Stimulated activated naive B cell treated with anti-CD40 and anti-IgM and Interleukin-4, amounts not matched to agents 10 μg/mL and 1 μg/mL and 100 μg/mL, for 72 hours (primary cell): Measurements from ENCODE around the gene CACNA1C.
"Not testable (repeated sequence)": the region's sequence is repeated elsewhere in the genome, so short reads cannot be mapped to it uniquely, and the experiment has no call there.

ENCODE experiments used
- ATAC-seq, 2 donors: fragments of 150-1000 bp; cut with Tn5 transposase; replicated peaks; 2 replicates each; pipeline ENCODE4 v1.10.0; 2021; ENCODE audit warnings: moderate library complexity in 1 of 2
- DNase-seq: peaks from one replicate; pipeline ENCODE4 v3.0.0; 2021
- H3K27ac Mint-ChIP-seq: one replicate; pipeline ENCODE4 v1.8.0; 2022; ENCODE audit warnings: mild to moderate bottlenecking, mixed read lengths
- H3K27me3 Mint-ChIP-seq, 2 donors: one replicate each; pipeline ENCODE4 v1.8.0; 2022; ENCODE audit warnings: mixed read lengths in 2 of 2
- H3K36me3 Mint-ChIP-seq, 2 donors: one replicate each; pipeline ENCODE4 v1.8.0; 2022; ENCODE audit warnings: mixed read lengths in 2 of 2, mild to moderate bottlenecking in 1 of 2
- H3K4me1 Mint-ChIP-seq, 2 donors: one replicate each; pipeline ENCODE4 v1.8.0; 2022; ENCODE audit warnings: mixed read lengths in 2 of 2, mild to moderate bottlenecking in 1 of 2
- H3K4me3 Mint-ChIP-seq, 2 donors: one replicate each; pipeline ENCODE4 v1.8.0; 2022; ENCODE audit warnings: mild to moderate bottlenecking in 2 of 2, mixed read lengths in 2 of 2, moderate library complexity in 1 of 2
- H3K9me3 Mint-ChIP-seq, 2 donors: one replicate each; pipeline ENCODE4 v1.8.0; 2022; ENCODE audit warnings: mixed read lengths in 2 of 2, mild to moderate bottlenecking in 1 of 2

Gene CACNA1C

GRCh38 chr12:2242216-2242615 is 189.4 kb downstream of the CACNA1C start:
- Mint-ChIP-seq H3K36me3 (no peaks in the 10 kb centered on the region), H3K4me3 (no peak overlapping the region), H3K4me1 (peaks cover 2% of the 10 kb centered on the region in 2 donors), H3K9me3 (no peaks in the 10 kb centered on the region), H3K27me3 (peaks cover 1 to 11% of the 10 kb centered on the region in 2 donors), H3K27ac (no peak overlapping the region)
- ATAC-seq = no peak
- no peak for DNase-seq

DNA sequence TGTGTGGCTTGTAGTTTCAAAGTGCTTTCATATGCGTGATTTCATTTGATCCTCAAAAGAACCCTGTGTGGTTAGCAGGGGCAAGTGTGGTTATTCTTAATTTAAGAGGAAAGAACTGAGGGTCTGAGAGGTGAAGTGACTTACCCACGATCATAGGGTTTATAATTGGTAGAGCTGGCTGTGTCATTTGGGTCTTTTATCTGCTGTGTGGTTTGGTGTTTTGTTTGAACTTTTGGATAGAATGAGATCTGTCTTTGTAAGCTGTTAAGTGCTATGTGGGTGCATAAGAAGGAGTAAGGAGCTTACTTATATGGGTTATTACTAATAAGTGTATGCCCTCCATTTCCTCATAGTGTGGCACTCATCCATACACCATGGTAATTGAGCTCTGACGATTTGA is 190.0 kb downstream of the CACNA1C start:
- H3K4me1 Mint-ChIP-seq = peaks cover 4 to 8% of the 10 kb centered on the region in 2 donors
- no peaks in the 10 kb centered on the region for H3K36me3 Mint-ChIP-seq
- no peak overlapping the region for H3K27ac Mint-ChIP-seq
- peaks cover 0 to 11% of the 10 kb centered on the region in 2 donors for H3K27me3 Mint-ChIP-seq
- H3K9me3 Mint-ChIP-seq = no peaks in the 10 kb centered on the region
- no peak overlapping the region for H3K4me3 Mint-ChIP-seq
- DNase-seq (no peak), ATAC-seq (peak in 1 of 2 donors; percentile 14)

- H3K27me3 Mint-ChIP-seq = peaks cover 0 to 11% of the 10 kb centered on the region in 2 donors
- H3K27ac Mint-ChIP-seq = no peak overlapping the region
- DNase-seq (no peak), ATAC-seq (peak in 1 of 2 donors; percentile 41)
- no peaks in the 10 kb centered on the region for H3K36me3 Mint-ChIP-seq
- peaks cover 7 to 8% of the 10 kb centered on the region in 2 donors for H3K4me1 Mint-ChIP-seq
- no peak overlapping the region for H3K4me3 Mint-ChIP-seq
- no peaks in the 10 kb centered on the region for H3K9me3 Mint-ChIP-seq
Measured at GRCh38 chr12:2243275-2243674, 190.5 kb downstream of the CACNA1C start.

DNA sequence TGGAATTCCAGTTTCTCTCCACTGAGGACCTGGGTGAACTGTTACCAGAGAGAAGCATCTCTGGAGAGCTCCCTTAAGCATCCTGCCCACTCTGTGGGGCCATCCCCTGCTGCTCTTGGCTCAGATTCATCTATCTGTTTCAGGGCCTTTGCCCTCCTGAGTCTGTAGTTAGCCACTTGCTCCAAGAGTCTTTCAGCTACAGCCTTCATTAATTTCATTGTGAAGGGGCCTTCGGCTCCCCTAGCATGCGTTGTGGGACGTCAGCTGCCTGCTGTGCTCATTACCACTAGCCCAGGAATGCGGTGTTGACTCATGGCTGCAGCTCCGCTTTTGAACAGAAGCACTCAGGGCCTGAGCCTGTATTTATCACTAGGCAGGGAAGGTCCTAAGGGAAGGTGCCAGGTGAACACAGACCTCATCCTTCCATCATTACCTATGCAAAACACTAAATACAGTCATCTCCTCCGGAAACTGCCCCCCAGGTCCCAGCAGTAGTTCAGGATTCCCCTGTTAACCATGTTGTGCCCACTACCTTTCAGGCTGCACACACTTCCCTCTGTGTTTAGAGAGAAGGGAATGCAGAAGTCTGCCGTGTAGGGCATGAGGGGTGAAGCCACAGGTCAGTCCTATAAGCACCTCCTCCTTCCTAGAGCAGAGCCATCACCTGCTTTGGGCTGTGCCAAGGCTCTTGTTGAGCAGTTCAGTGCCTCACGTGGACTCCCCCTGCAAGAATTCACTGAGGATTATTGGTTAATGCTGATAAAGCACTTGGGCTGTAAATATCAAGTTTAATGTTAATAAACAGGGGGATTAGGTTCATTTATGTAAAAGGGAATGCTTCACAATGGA is 191.4 kb downstream of the CACNA1C start:
- Mint-ChIP-seq H3K36me3 (no peaks in the 10 kb centered on the region), H3K9me3 (no peaks in the 10 kb centered on the region), H3K4me3 (no peak overlapping the region), H3K27me3 (peaks cover 0 to 11% of the 10 kb centered on the region in 2 donors), H3K4me1 (peaks cover 8 to 13% of the 10 kb centered on the region in 2 donors), H3K27ac (no peak overlapping the region)
- no peak for DNase-seq
- ATAC-seq = no peak

- no peak overlapping the region for H3K27ac Mint-ChIP-seq
- ATAC-seq = no peak
- H3K9me3 Mint-ChIP-seq = no peaks in the 10 kb centered on the region
- no peak overlapping the region for H3K4me3 Mint-ChIP-seq
- DNase-seq = no peak
- H3K36me3 Mint-ChIP-seq = no peaks in the 10 kb centered on the region
- peaks cover 8 to 13% of the 10 kb centered on the region in 2 donors for H3K4me1 Mint-ChIP-seq
- H3K27me3 Mint-ChIP-seq = peaks cover 3 to 8% of the 10 kb centered on the region in 2 donors
Measured at GRCh38 chr12:2246358-2246757, 193.6 kb downstream of the CACNA1C start.

DNA sequence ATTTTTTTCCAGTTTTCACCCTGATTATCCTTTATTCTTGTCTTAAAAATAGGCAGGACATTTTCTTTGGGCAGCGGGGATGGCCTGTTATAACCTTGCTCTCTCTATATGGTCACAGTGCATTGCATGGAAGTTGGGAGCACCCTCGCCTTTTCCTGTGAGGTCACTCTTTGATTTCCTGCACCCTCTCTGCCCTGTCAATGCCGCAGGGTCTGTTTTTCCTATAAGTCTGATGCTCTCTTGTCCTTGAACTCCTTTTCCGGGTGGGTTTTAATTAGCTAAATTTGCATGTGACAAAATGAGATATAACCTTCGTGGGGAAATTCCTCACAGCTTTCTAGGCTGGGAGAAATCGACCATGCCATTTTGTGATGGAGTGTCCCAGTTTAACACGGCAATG is 194.3 kb downstream of the CACNA1C start:
- no peak for DNase-seq
- no peaks in the 10 kb centered on the region for H3K36me3 Mint-ChIP-seq
- H3K27ac Mint-ChIP-seq = no peak overlapping the region
- ATAC-seq = no peak
- H3K27me3 Mint-ChIP-seq = peaks cover under 1 to 3% of the 10 kb centered on the region in 2 donors
- H3K9me3 Mint-ChIP-seq = no peaks in the 10 kb centered on the region
- no peak overlapping the region for H3K4me3 Mint-ChIP-seq
- H3K4me1 Mint-ChIP-seq = peaks cover 8 to 13% of the 10 kb centered on the region in 2 donors

DNA sequence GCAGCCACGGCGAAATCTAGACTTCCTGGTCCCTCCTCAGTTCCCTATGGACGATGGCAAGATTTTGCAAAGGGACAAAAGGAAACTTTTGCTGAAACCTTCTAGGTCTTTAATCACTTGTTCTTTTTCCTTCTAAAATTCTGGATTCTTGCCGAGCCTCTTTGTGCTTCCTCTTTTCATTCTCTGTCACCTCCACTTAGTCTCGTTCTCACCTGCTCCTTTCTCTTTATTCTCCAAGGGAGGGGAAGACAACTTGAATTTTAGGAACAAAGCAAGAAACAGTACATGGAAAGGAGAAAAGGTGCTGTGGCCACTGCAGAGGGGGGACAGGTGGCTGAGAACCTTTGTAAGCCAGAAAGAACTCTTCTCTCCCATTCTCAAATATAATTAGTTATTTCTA is 194.8 kb downstream of the CACNA1C start:
- H3K27ac Mint-ChIP-seq = no peak overlapping the region
- H3K36me3 Mint-ChIP-seq = no peaks in the 10 kb centered on the region
- DNase-seq (no peak), ATAC-seq (no peak)
- peaks cover 8 to 13% of the 10 kb centered on the region in 2 donors for H3K4me1 Mint-ChIP-seq
- H3K27me3 Mint-ChIP-seq = peaks cover 0 to 3% of the 10 kb centered on the region in 2 donors
- H3K9me3 Mint-ChIP-seq = no peaks in the 10 kb centered on the region
- no peak overlapping the region for H3K4me3 Mint-ChIP-seq

DNA sequence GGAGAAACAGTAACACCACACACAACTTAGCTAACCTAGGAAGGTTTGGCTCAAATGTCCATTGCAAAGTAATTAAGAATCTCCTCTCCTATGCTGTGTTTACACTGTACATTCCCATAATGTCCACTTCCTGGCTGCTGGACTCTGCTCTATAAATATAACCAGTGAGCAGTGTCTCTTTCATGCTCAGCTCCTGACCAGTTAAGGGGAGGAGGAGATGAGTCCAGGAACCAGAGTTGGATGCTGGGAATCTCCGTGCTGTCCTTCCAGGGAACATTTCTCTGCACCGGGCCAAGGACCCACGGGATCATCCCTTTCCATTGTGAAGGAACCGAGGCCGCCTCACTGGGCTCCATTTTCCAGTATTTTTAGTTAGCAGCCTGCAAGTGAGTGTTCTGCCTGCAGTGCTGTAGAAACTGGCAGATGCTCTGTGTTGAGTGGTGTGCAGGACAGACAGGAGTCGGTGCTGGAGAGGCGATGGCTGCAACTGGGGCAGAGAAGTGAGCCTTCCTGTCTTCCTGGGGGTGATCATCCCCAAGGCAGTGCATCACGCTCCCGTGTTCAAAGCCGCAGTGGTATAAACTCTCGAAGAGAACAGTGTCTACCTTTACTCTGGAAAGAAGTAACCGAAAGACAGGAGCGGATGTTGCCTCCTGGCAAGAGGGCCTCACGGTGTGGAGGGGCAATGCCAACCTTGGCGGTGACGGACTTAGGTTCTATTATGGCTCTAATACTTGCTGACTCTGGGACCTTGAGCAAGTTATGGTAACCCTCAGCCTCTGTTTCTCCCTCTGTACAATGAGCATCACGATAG is 195.5 kb downstream of the CACNA1C start:
- Mint-ChIP-seq H3K27me3 (peaks cover 0 to 3% of the 10 kb centered on the region in 2 donors), H3K9me3 (no peaks in the 10 kb centered on the region), H3K36me3 (no peaks in the 10 kb centered on the region), H3K4me1 (peaks cover 8 to 13% of the 10 kb centered on the region in 2 donors), H3K4me3 (no peak overlapping the region), H3K27ac (no peak overlapping the region)
- ATAC-seq (no peak), DNase-seq (no peak)

DNA sequence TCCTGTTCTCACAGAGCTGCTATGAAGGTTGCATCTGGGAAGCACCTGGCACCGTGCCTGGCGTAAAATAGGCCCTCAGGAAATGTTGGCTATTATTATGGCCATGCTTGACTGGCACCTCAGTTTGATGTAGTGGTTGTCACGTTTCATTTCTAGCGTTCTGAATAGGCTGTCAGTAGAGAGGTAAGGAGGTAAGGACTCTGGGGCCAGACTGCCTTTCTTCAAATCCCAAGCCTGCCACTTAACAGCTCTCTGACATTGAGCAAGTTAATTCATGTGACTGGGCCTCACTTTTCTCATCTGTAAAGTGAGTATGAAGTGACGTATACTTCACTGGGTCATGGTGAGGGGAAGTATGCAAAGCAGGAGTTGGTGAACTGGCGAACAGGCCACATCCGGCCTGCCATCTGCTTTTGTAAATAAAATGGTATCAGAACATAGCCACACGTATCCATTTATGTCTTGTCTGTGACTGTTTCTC is 196.2 kb downstream of the CACNA1C start:
- ATAC-seq (peak; percentile 55 to 85), DNase-seq (no peak)
- Mint-ChIP-seq H3K27me3 (peaks cover 0 to 3% of the 10 kb centered on the region in 2 donors), H3K27ac (no peak overlapping the region), H3K36me3 (no peaks in the 10 kb centered on the region), H3K4me1 (peaks cover 8 to 13% of the 10 kb centered on the region in 2 donors), H3K9me3 (no peaks in the 10 kb centered on the region), H3K4me3 (no peak overlapping the region)

GRCh38 chr12:2250797-2251196 is 198.0 kb downstream of the CACNA1C start:
- Mint-ChIP-seq H3K9me3 (peaks cover 0 to 4% of the 10 kb centered on the region in 2 donors), H3K27me3 (peaks cover 0 to 3% of the 10 kb centered on the region in 2 donors), H3K4me1 (peaks cover 8 to 13% of the 10 kb centered on the region in 2 donors), H3K27ac (no peak overlapping the region), H3K4me3 (no peak overlapping the region), H3K36me3 (no peaks in the 10 kb centered on the region)
- no peak for ATAC-seq
- DNase-seq = no peak

DNA sequence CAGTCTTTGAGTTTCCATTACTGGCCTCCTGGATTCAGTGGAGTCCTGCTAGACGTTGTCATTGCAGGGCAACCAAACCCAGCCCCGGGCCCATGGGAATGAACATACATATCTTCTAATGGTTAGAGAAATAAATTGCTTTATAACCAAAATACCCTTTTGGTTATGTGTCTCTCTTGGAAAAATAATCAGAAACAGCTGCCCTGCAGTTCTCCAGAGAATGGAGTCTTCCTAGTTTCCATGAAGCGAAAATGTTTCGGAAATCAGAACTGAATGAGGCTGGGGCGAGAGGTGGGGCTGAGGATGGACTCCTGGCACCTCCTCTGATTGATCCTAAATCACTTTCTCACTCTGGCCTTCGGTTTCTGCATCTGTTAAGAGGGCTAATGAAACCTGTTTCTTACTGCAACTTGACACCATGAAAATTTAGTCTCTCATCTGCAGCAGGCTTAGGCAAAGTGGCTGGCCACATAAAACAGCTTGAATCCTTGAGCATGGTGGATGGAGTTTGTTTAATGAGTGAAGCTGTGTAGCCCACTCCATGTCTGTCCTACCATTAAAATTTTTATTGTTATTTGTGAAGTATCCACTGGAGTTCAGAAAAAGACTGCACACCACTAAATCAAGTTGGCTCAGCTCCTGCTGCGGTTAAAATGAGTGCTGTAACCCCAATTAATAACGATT is 198.9 kb downstream of the CACNA1C start:
- no peak overlapping the region for H3K27ac Mint-ChIP-seq
- no peaks in the 10 kb centered on the region for H3K36me3 Mint-ChIP-seq
- peaks cover 8 to 11% of the 10 kb centered on the region in 2 donors for H3K4me1 Mint-ChIP-seq
- no peak overlapping the region for H3K4me3 Mint-ChIP-seq
- H3K27me3 Mint-ChIP-seq = peaks cover 0 to 3% of the 10 kb centered on the region in 2 donors
- DNase-seq (no peak), ATAC-seq (no peak)
- peaks cover 0 to 5% of the 10 kb centered on the region in 2 donors for H3K9me3 Mint-ChIP-seq

DNA sequence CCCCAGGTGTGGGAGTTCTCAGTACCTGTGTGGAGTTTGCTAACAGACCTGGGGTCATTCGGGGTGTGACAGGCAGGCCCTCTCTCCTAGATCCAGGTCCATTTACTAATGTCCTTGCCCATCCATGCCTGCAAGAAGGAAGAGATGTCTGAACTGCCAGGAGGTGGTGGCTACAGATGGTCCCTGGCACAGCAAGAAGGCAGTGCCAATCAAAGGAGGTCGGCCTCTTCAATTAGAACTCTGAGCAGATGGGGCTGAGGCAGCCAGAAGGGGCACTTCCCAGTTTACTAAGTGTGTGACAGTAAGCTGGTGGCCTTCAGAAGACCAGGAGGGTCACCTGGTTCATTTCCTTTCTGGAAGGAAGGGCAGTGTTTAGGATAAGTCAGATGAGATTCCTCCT is 202.5 kb downstream of the CACNA1C start:
- peaks cover 0 to 5% of the 10 kb centered on the region in 2 donors for H3K9me3 Mint-ChIP-seq
- no peak for ATAC-seq
- no peak overlapping the region for H3K27ac Mint-ChIP-seq

GRCh38 chr12:2255731-2256130 is 202.9 kb downstream of the CACNA1C start:
- H3K36me3 Mint-ChIP-seq, ATAC-seq, H3K4me1 Mint-ChIP-seq, DNase-seq, H3K4me3 Mint-ChIP-seq, H3K9me3 Mint-ChIP-seq, H3K27me3 Mint-ChIP-seq, H3K27ac Mint-ChIP-seq: not testable (repeated sequence)

More for the DNA sequence above, 202.5 kb downstream of the CACNA1C start:
- Mint-ChIP-seq H3K4me1 (peaks cover 3 to 8% of the 10 kb centered on the region in 2 donors), H3K4me3 (no peak overlapping the region), H3K36me3 (no peaks in the 10 kb centered on the region), H3K27me3 (peaks cover 0 to 3% of the 10 kb centered on the region in 2 donors)
- no peak for DNase-seq

GRCh38 chr12:2256453-2256852 is 203.7 kb downstream of the CACNA1C start:
- Mint-ChIP-seq H3K36me3 (no peaks in the 10 kb centered on the region), H3K4me3 (no peak overlapping the region), H3K27ac (no peak overlapping the region), H3K4me1 (peaks cover 3 to 8% of the 10 kb centered on the region in 2 donors), H3K27me3 (no peaks in the 10 kb centered on the region), H3K9me3 (peaks cover 0 to 5% of the 10 kb centered on the region in 2 donors)
- ATAC-seq (no peak), DNase-seq (no peak)
